HCEC 1CT (cell line): ENCODE data around the gene BNC2.
A peak's percentile ranks its signal among the peaks of the same experiment; 100 is the strongest.

Source experiments
- DNase-seq: peaks from one replicate; pipeline ENCODE4 v3.0.0-alpha.2; 2017

The BNC2 gene

GRCh38 chr9:16705111-16705604 lies 165.3 kb downstream of the BNC2 start:
- peak; percentile 94 for DNase-seq

GRCh38 chr9:16704116-16705110 lies 166.1 kb downstream of the BNC2 start:
- peak; percentile 69 for DNase-seq

- no peak for DNase-seq
Observed at GRCh38 chr9:16701347-16701746, 169.1 kb downstream of the BNC2 start.

GRCh38 chr9:16693616-16694015 lies 176.9 kb downstream of the BNC2 start:
- DNase-seq = no peak

- DNase-seq = no peak
Observed at GRCh38 chr9:16690628-16691027, 179.8 kb downstream of the BNC2 start.

- DNase-seq = no peak
Observed at GRCh38 chr9:16690205-16690604, 180.3 kb downstream of the BNC2 start.

GRCh38 chr9:16689351-16689938 lies 181.0 kb downstream of the BNC2 start:
- no peak for DNase-seq

- no peak for DNase-seq
Observed at GRCh38 chr9:16688814-16689213, 181.7 kb downstream of the BNC2 start.

GRCh38 chr9:16687678-16688369 lies 182.6 kb downstream of the BNC2 start:
- DNase-seq = no peak

GRCh38 chr9:16683326-16683725 lies 187.1 kb downstream of the BNC2 start:
- no peak for DNase-seq

GRCh38 chr9:16682273-16682672 lies 188.2 kb downstream of the BNC2 start:
- no peak for DNase-seq

- DNase-seq = no peak
Observed at GRCh38 chr9:16681652-16681987, 188.8 kb downstream of the BNC2 start.

- DNase-seq = peak; percentile 16
Observed at GRCh38 chr9:16680975-16681651, 189.4 kb downstream of the BNC2 start.

- DNase-seq = no peak
Observed at GRCh38 chr9:16680541-16680940, 189.9 kb downstream of the BNC2 start.

- no peak for DNase-seq
Observed at GRCh38 chr9:16679327-16679821, 191.1 kb downstream of the BNC2 start.

GRCh38 chr9:16676519-16676918 lies 194.0 kb downstream of the BNC2 start:
- no peak for DNase-seq

GRCh38 chr9:16675131-16675530 lies 195.3 kb downstream of the BNC2 start:
- no peak for DNase-seq

- DNase-seq = peak; percentile 61
Observed at GRCh38 chr9:16673171-16673570, 197.3 kb downstream of the BNC2 start.

GRCh38 chr9:16672501-16672900 lies 198.0 kb downstream of the BNC2 start:
- DNase-seq = no peak

GRCh38 chr9:16671591-16672137 lies 198.8 kb downstream of the BNC2 start:
- DNase-seq = peak; percentile 81

- no peak for DNase-seq
Observed at GRCh38 chr9:16670791-16671190, 199.7 kb downstream of the BNC2 start.

- DNase-seq = peak; percentile 49
Observed at GRCh38 chr9:16668734-16669295, 201.7 kb downstream of the BNC2 start.
